Heart left ventricle (tissue), 16 donors: ENCODE results near the gene TNS1. TPM values are rescaled to one million over a fixed set of nuclear protein-coding genes. Genes with fewer than 3 reads are reported as not detected.

Experiments
- ATAC-seq, 4 donors: fragments of 200-7000 bp; cut with Tn5 transposase; one replicate each; pipeline ENCODE4 v1.9.1; 2020 to 2022; ENCODE audit warnings: moderate library complexity in 4 of 4, mild to moderate bottlenecking in 3 of 4, moderate number of reproducible peaks in 1 of 4
- DNase-seq, 5 donors: peaks; one replicate each; pipeline ENCODE4 v3.0.0-alpha.2; 2020
- H3K27ac ChIP-seq, 12 donors: fragments of 200-600 bp; sonication (generic) in 4 of 12; one replicate each; pipeline versions ENCODE4 v1.5.0 to v1.8.0; 2016 to 2022; ENCODE audit warnings: mild to moderate bottlenecking in 2 of 12
- H3K27me3 ChIP-seq, 9 donors: fragments of 200-600 bp; sonication (generic) in 2 of 9; one replicate each; pipeline versions ENCODE4 v1.5.1 to v1.8.0; 2016 to 2022; ENCODE audit warnings: mild to moderate bottlenecking in 3 of 9
- H3K36me3 ChIP-seq, 9 donors: fragments of 200-600 bp; sonication (generic) in 2 of 9; one replicate each; pipeline versions ENCODE4 v1.5.0 to v1.8.0; 2018 to 2022; ENCODE audit warnings: mild to moderate bottlenecking in 2 of 9
- H3K4me1 ChIP-seq, 12 donors: fragments of 200-600 bp; sonication (generic) in 4 of 12; one replicate each; pipeline versions ENCODE4 v1.5.0 to v1.8.0; 2016 to 2022; ENCODE audit warnings: mild to moderate bottlenecking in 3 of 12
- H3K4me3 ChIP-seq, 12 donors: fragments of 200-600 bp; sonication (generic) in 4 of 12; one replicate each; pipeline versions ENCODE4 v1.5.0 to v1.8.0; 2017 to 2022; ENCODE audit warnings: mild to moderate bottlenecking in 9 of 12, moderate library complexity in 4 of 12
- H3K9me3 ChIP-seq, 12 donors: fragments of 200-600 bp; sonication (generic) in 4 of 12; one replicate each; pipeline versions ENCODE4 v1.5.0 to v1.8.0; 2016 to 2022; ENCODE audit warnings: mild to moderate bottlenecking in 1 of 12
- POLR2A ChIP-seq, 2 donors: fragments of 450-650 bp; IDR thresholded peaks; one replicate each; pipeline ENCODE4 v1.6.1; 2017; ENCODE audit warnings: antibody characterized with exemption in 2 of 2, mild to moderate bottlenecking in 2 of 2, moderate library complexity in 2 of 2
- WGBS, 4 donors: extraction: QIAGEN DNeasy Blood & Tissue Kit in 2 of 4; methylation state at CpG; one replicate each; pipeline versions ENCODE4 v1.1.5 to v1.1.7; 2013 to 2018; 5-methylcytosine and 5-hydroxymethylcytosine counted together
- intact Hi-C, 10 donors: fragments of 100-400 bp; cut with DNase I; formaldehyde crosslinking; loops; one replicate each; pipeline versions ENCODE4 v1.11.1 to v1.14.2; 2022
- polyA plus RNA-seq, 2 donors: library from polyadenylated mRNA; stranded (reverse); fragments of 200-250 nt; gene quantifications; one replicate each; pipeline ENCODE4 v1.2.3, GENCODE V29; 2013
- total RNA-seq, 9 donors: library from RNA; depleted of rRNA in 2 of 9; stranded (reverse); fragments of >200 nt in 2 of 9; fragmentation: NEBNext Ultra II Directional in 3 of 9; extraction: Animal tissue kit (Norgen Biotek cat#: 25700) in 3 of 9; gene quantifications; one replicate each; pipeline versions ENCODE4 v1.1.0 to v1.2.4, GENCODE V29; 2016 to 2023
- TF ChIP-seq, protein P1 (sequence below), 12 donors: fragments of 200-600 bp; sonication (generic) in 4 of 12; IDR thresholded peaks; one replicate each; pipeline versions ENCODE4 v1.5.0 to v1.8.0; 2018 to 2022; ENCODE audit warnings: antibody characterized with exemption in 12 of 12, mild to moderate bottlenecking in 5 of 12
- donor health status: ischemic (EF 13 %, LVEDD 7.1; RV severe dilation, severe dysfunction).
- donor health status: healthy with polysubstance abuse.
- donor health status: DM: no; HTN: yes; CAD: no.
- donor health status: DM: no; HTN: no; CAD: no.
- donor health status: ischemic (EF 25% LVEDD 6.9; RV normal size, moderate dysfunction).
- donor health status: ischemic (EF 25% LVEDD 5.7; RV mildly dilated, moderate dysfunction).
- donor health status: healthy.
- donor health status: DM: yes; HTN: yes; CAD: no.
- donor health status: ischemic (EF 35%, LVEDD 5.7; RV mildly dilated, moderate dysfunction).
- donor health status: nonischemic (EF 11% LVEDD 7.7; RV severe dilation, severe dysfunction).
- donor health status: DM: yes; HTN: yes; CAD: no.
- donor health status: PGD.
- donor health status: ischemic (EF 29% LVEDD 5.4; RV normal size, mild dysfunction).
- donor health status: nonischemic (EF 23%, LVEDD 6.1; RV moderate dilation, normal function).

TNS1 gene
- total and polyA plus RNA-seq, 11 donors = 243 to 899 (median 669) TPM

GRCh38 chr2:217900780-217901360, 101.9 kb downstream of the TNS1 start:
- H3K27me3 ChIP-seq = no peaks in the 10 kb centered on the region
- peaks cover 3 to 74% (median 40%) of the 10 kb centered on the region in 9 donors for H3K36me3 ChIP-seq
- peaks cover 29 to 91% (median 87%) of the 10 kb centered on the region in 12 donors for H3K4me1 ChIP-seq
- H3K4me3 ChIP-seq = peak overlapping the region in 1 of 12 donors; percentile 27
- no peak for ATAC-seq
- intact Hi-C loops = loop anchor here in 8 of 10 donors (5.0 kb wide), 3 partner anchors 36 to 86 kb away; no protein-coding TSS in a partner anchor
- TF ChIP-seq, protein P1, sequence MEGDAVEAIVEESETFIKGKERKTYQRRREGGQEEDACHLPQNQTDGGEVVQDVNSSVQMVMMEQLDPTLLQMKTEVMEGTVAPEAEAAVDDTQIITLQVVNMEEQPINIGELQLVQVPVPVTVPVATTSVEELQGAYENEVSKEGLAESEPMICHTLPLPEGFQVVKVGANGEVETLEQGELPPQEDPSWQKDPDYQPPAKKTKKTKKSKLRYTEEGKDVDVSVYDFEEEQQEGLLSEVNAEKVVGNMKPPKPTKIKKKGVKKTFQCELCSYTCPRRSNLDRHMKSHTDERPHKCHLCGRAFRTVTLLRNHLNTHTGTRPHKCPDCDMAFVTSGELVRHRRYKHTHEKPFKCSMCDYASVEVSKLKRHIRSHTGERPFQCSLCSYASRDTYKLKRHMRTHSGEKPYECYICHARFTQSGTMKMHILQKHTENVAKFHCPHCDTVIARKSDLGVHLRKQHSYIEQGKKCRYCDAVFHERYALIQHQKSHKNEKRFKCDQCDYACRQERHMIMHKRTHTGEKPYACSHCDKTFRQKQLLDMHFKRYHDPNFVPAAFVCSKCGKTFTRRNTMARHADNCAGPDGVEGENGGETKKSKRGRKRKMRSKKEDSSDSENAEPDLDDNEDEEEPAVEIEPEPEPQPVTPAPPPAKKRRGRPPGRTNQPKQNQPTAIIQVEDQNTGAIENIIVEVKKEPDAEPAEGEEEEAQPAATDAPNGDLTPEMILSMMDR (IDR thresholded peaks at IDR 0.05) = no peak
- no peak for TF ChIP-seq POLR2A (IDR thresholded peaks at IDR 0.05)
- peak in 2 of 5 donors; percentile 17 to 29 for DNase-seq
- peak overlapping the region; percentile 85 to 99 (median 94) for H3K27ac ChIP-seq
- 79 to 88% (median 85%) methylated on average over 7 of the region's 7 CpGs for WGBS, 4 donors
- no peaks in the 10 kb centered on the region for H3K9me3 ChIP-seq

DNA sequence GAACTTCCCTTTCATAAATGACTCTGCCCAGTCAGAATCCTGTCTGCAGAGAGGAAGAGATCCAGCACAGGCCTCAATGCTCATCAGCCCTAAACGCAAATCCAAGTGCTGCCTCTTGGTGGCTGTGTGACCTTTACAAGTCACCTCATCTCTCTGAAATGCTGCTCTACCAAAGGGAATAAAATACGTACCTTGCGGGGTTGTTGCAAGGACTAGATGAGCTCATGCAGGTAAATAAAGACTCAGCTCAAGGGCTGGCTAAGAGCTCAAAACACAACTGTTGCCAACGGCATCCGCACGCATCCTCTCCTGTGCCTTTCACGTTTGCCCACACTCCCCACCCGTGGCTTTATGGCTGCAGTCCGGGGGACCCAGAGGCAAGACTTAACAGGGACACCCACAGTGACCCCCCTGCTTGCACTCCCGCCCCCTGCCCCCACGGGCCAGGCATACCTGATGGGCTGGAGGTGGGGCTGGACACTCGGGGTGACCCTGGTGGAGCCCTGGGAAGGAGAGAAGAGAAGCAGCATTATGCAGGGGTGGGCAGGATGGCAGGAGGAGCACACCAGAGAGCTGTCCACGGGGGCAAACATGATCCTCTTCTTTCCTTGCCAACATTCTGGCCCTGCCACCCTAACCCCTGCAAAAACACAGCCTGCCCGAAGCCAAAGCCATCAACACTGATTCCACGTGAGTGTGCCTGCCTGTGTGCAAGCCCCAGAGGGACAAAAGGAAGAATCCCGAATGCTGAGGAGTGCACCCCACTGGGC, 102.6 kb downstream of the TNS1 start:
- H3K4me1 ChIP-seq = peaks cover 22 to 84% (median 81%) of the 10 kb centered on the region in 12 donors
- H3K27me3 ChIP-seq = no peaks in the 10 kb centered on the region
- intact Hi-C loops = loop anchor here in 8 of 10 donors (5.0 kb wide), 3 partner anchors 37 to 87 kb away; no protein-coding TSS in a partner anchor
- no peaks in the 10 kb centered on the region for H3K9me3 ChIP-seq
- peak overlapping the region; percentile 85 to 99 (median 94) for H3K27ac ChIP-seq
- H3K4me3 ChIP-seq = peak overlapping the region in 1 of 12 donors; percentile 27
- ATAC-seq (no peak), DNase-seq (peak in 2 of 5 donors; percentile 12 to 57)
- TF ChIP-seq, protein P1 (IDR thresholded peaks at IDR 0.05) = no peak
- no peak for TF ChIP-seq POLR2A (IDR thresholded peaks at IDR 0.05)
- WGBS, 4 donors = 44 to 69% (median 47%) methylated on average over 14 to 16 of the region's 16 CpGs
- peaks cover 3 to 74% (median 47%) of the 10 kb centered on the region in 9 donors for H3K36me3 ChIP-seq

- peak; percentile 3 to 45 (median 24) for ATAC-seq
- H3K4me3 ChIP-seq = peak overlapping the region in 1 of 12 donors; percentile 27
These were observed 103.4 kb downstream of the TNS1 start for GRCh38 chr2:217899231-217900009.

More at GRCh38 chr2:217899231-217900009, 103.4 kb downstream of the TNS1 start:
- intact Hi-C loops = loop anchor here in 9 of 10 donors (2.0 to 5.0 kb wide), 4 partner anchors 38 to 88 kb away; no protein-coding TSS in a partner anchor
- Histone ChIP-seq H3K27ac (peak overlapping the region; percentile 85 to 99 (median 94)), H3K27me3 (no peaks in the 10 kb centered on the region), H3K36me3 (peaks cover 7 to 76% (median 55%) of the 10 kb centered on the region in 9 donors), H3K9me3 (no peaks in the 10 kb centered on the region), H3K4me1 (peaks cover 21 to 78% (median 73%) of the 10 kb centered on the region in 12 donors)
- DNase-seq = peak in 3 of 5 donors; percentile 64 to 89 (median 80)
- WGBS, 4 donors = 50 to 56% (median 54%) methylated on average over 8 to 11 of the region's 11 CpGs
- TF ChIP-seq POLR2A (IDR thresholded peaks at IDR 0.05) = no peak
- TF ChIP-seq, protein P1 (IDR thresholded peaks at IDR 0.05) = peak; percentile 41 to 69 (median 58)
